GM10248 (cell line): ENCODE data around the gene TTC23.

Experiments
- CTCF ChIA-PET: fragments of 300-600 bp; sonication (Branson Sonifier 250); formaldehyde crosslinking; extraction: SDS; loops from one replicate; lab custom pipeline; 2021; ENCODE audit warnings: antibody characterized with exemption; lab: Yijun Ruan, JAX
- POLR2A ChIA-PET: fragments of 350-650 bp; sonication (Branson Sonifier 250); formaldehyde crosslinking; extraction: SDS; loops from one replicate; lab custom pipeline; 2020; ENCODE audit warnings: antibody characterized with exemption; lab: Yijun Ruan, JAX
- DNase-seq: peaks from one replicate; pipeline ENCODE4 v3.0.0; 2012; ENCODE audit errors: extremely low spot score
- CTCF ChIP-seq: IDR thresholded peaks from 2 replicates; pipeline ENCODE4 v1.5.1; 2012; ENCODE audit warnings: mild to moderate bottlenecking, low read depth; ENCODE audit errors: extremely low read depth, missing control alignments, control extremely low read depth

TTC23 gene

GRCh38 chr15:99123713-99124451, 125.5 kb downstream of the TTC23 start:
- ChIA-PET CTCF (no interaction called here), POLR2A (no interaction called here)
- no peak for DNase-seq
- TF ChIP-seq CTCF: no peak

GRCh38 chr15:99122831-99123712, 126.3 kb downstream of the TTC23 start:
- TF ChIP-seq CTCF: no peak
- no peak for DNase-seq
- CTCF ChIA-PET: interaction anchor here (1.7 kb wide), 1 partner anchor 47 kb away, joined by 5 read pairs; no protein-coding TSS in a partner anchor
- POLR2A ChIA-PET: no interaction called here

- no peak for DNase-seq
- CTCF ChIA-PET: interaction anchor here (1.7 kb wide), 1 partner anchor 45 kb away, joined by 5 read pairs; no protein-coding TSS in a partner anchor
- POLR2A ChIA-PET: no interaction called here
- no peak for TF ChIP-seq CTCF
Observed at GRCh38 chr15:99121691-99122410, 127.5 kb downstream of the TTC23 start.

- DNase-seq: no peak
- POLR2A ChIA-PET: no interaction called here
- CTCF ChIA-PET: interaction anchor here (1.2 to 1.7 kb wide), 2 partner anchors 20 to 45 kb away, joined by 3 to 5 read pairs; no protein-coding TSS in a partner anchor
- TF ChIP-seq CTCF: no peak
Observed at GRCh38 chr15:99121207-99121606, 128.2 kb downstream of the TTC23 start.

- ChIA-PET POLR2A (no interaction called here), CTCF (interaction anchor here (1.2 to 1.4 kb wide), 2 partner anchors 15 to 19 kb away, joined by 3 read pairs; partner anchors contain the start of gene SYNM)
- DNase-seq: no peak
- no peak for TF ChIP-seq CTCF
Observed at GRCh38 chr15:99120050-99120777, 129.2 kb downstream of the TTC23 start.
